GM12874 (cell line): ENCODE data around the gene SKIL.

Experiments used
- TF ChIP-seq, protein P1 (sequence below): IDR thresholded peaks from 2 replicates; pipeline ENCODE4 v1.5.1; 2011; ENCODE audit warnings: low read depth, mild to moderate bottlenecking, control low read depth, low read length, moderate library complexity; ENCODE audit not compliant: insufficient read depth

The SKIL gene

DNA sequence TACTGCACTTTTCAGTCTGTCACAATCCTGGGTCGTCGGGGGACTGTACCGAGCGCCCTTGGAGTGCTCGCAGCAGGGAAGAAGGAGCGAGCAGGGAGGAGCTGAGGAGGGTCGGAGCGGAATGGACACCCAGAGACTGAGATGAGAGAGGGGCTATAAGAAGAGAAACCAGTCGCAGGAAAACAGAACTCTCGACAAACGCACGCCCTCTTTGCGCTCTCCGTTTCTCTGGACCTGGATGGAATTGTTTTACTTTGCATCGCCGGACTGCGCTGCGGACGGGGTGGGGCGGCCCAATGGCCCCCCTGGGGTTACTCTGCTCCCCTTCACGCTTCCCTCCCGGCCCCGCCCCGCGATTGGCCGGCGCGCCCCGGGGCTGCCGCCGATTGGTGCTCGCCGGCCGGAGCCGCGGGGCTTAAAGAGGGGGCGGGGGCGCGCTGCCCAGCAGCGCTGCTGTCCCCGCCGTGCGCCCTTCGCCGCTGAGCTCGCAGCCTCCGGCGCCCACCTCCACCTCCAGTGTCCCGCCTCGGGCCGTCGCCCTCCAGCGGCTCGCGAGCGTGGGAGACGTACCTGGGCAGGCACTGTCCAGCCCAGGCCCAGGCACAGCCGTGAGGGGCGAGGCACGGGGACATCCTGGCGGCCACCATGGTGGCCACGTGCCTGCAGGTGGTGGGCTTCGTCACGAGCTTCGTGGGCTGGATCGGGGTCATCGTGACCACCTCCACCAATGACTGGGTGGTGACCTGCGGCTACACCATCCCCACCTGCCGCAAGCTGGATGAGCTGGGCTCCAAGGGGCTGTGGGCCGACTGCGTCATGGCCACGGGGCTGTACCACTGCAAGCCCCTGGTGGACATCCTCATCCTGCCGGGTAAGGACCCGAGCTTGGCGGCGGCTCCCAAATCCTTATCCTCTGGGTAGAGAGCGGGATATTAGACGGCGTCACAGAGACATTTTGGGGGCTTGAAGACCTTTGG is 61.2 kb downstream of the SKIL start, which contains the start of gene CLDN11:
CLDN11 (plus strand) TSS at position 447 of the 977 bp plus-strand sequence; CDS start at position 646, 199 bp downstream.
- TF ChIP-seq, protein P1, sequence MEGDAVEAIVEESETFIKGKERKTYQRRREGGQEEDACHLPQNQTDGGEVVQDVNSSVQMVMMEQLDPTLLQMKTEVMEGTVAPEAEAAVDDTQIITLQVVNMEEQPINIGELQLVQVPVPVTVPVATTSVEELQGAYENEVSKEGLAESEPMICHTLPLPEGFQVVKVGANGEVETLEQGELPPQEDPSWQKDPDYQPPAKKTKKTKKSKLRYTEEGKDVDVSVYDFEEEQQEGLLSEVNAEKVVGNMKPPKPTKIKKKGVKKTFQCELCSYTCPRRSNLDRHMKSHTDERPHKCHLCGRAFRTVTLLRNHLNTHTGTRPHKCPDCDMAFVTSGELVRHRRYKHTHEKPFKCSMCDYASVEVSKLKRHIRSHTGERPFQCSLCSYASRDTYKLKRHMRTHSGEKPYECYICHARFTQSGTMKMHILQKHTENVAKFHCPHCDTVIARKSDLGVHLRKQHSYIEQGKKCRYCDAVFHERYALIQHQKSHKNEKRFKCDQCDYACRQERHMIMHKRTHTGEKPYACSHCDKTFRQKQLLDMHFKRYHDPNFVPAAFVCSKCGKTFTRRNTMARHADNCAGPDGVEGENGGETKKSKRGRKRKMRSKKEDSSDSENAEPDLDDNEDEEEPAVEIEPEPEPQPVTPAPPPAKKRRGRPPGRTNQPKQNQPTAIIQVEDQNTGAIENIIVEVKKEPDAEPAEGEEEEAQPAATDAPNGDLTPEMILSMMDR = no peak

DNA sequence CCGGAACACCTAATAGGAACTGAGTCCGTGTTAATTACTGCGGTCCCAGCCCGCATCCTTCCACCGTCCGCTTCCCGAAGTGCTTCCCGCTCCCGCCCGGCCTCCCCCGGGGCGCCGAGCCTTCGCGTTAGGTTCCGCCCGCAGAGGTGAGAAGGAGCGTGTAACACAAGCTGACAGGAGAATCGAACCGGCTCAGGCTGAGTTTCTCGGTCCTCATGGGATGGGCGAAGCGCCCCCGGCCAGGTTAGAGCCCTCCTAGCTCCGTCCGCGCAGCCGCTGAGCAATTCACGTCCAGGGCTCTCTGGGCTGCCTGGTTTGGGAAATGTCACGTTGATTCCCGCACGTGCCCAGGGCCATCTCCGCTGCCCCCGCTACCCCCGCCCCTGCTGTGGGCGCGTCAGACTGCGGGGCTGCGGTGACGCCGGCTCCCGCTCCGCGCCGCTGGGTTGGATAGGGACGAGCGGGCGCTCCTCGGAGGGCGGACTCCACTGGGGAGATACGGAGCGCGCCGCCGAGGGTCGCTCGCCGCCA is 62.1 kb downstream of the SKIL start:
- TF ChIP-seq, protein P1 = no peak

DNA sequence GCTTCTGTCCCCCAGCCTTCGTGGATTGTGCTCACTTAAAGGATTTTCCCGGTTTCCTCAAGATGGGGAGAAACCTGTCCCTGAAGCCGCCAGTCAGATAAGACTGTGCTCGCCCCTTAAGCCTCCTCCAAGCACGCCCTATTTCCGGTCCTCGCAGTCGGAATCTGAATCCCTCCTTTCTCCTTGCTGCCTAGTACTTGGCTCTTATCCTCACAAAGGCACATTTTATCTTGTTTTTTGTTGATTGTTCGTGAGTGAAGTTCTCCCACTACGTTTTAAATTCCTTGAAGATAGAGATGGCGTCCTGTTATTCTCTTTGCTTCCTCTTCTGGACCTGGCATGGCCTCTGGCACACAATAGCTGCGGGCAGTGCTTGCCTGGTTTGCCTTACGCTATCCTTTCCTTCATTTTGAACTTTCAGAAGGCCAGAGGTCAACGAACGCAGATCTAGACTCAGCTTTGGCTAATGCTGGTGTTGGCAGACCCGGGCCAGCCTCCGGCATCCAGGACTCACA is 62.8 kb downstream of the SKIL start:
- TF ChIP-seq, protein P1 = no peak

DNA sequence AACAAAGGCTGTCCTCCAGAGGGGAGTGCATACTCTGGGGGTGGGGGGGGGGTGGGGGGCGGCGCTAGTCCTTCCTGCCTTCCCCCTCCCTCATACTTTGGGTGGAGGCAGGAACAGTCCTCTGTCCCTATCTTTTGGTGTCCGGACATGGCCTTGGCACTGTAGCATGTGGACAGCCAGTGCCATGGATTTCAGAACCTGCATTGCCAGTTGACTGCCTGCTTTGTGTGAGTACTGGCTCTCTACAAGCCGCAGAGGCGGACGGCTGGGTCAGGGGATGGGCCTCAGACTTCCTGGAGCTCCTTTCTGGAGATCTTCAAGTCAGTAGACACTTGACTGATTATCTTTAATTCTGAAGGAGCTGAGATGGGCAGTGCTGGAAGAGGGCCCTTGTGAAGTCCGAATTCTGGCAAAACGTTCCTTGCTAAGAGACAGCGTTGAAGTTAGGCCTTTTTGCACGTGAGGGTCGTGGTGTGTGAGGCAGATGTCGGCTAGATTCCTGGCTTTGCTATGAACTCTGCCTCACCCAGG is 63.7 kb downstream of the SKIL start:
- TF ChIP-seq, protein P1 = no peak

DNA sequence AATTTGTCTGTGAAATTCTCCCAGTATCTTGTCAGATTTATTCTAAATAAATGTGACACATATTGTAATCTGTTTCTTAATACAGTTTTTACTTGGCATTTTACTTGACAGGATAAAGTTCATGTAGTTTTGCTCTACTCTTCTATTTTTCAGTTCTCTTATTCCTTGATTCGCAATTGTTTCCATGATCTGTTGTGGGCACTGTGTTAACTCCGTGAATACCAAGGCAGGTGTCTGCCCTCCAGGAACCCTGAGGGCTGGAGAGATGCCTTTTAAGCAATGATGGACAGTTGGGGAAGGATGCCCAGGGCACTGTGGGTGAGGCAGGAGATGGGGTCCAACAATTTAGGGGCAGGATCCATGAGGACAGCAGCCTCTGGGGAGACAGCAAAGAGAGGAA is 64.2 kb downstream of the SKIL start:
- TF ChIP-seq, protein P1 = no peak

DNA sequence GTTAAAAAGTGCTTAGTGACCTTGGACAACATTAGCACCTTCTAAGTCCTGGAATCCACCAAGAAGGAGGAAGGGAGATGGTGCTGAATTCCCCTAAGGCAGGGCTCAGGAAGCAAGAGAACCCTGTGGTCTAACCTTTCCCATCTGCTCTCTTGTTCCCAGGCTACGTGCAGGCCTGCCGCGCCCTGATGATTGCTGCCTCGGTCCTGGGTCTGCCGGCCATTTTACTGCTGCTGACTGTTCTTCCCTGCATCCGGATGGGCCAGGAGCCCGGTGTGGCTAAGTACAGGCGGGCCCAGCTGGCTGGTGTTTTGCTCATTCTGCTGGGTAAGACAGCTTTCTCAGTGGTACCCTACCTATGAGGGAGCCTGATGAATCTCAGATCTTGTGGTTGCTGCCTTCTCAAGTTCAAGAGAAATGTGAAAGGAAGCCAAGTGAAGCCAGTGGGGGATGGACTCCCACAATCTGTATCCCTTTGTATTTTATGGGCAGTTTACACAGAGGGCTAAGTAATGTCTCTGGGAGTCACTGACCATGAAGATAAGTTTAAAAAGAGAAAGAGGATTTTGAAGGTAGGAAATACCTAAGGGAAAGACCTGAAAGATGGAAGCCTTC is 65.6 kb downstream of the SKIL start:
- TF ChIP-seq, protein P1 = no peak

DNA sequence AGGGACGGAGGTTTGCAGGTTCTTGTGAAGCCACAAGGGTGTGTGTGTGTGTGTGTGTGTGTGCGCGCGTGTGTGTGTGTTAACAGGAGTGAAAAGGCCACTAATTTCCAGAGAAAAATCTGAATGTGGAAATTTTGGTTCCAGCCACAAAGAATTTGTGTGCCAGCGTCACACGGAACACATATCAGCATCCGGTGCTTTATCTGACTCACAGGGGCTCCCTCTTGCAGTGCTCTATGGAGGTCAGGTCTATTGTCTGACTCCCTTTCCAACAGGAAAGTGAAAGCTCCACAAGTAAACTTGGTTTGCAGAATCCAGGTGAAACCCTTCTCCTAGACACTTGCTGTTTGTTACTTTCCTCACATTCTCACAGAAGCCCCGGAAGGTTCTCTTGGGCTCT is 67.4 kb downstream of the SKIL start:
- TF ChIP-seq, protein P1 = no peak
